ENCODE results near the gene DNAH1.

Gene DNAH1

DNA sequence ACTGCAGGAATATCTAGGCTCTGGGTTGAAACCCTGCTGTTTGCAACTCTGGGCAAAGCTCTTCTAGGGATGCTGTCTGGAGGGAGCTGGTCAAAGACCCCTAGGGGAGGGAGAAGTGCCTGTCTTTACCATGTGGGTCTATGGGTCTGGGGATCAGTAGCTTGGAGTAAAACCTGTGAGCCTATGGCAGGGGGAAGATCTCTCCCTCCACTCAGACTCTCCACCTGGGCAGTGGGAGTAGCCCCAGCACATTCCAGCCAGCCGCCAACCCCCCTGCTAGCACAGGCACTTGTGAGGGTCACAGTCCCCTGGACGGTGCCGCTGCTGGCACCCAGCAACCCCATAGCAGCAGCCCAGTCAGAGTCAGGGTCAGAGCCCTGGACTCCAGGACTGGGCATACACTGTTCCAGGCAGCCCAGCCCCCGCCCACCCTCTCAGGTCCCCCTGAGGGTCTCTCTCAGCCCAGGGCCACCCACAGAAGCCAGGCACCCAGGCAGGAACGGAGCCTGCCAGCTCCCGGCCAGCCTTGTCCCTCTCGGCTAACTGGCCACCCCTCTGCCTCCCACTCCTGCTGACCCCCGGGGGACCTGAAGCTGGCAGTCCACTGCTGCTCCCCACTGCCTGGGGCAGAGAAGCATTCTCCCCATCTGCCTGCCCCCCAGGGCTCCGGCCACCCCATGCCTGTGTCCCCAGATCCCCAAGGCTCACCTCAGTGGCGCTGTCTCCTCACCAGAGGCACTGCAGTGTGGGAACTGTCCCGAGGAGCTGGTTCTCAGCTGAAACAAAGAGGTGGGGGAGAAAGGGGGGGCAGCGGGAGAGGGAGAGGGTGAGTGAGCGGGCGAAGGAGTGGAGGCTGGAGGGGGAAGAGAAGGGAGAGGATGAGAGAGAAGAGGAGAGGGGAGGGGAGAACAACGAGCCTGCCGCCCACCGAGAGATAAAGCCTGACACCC, 17.7 kb upstream of the DNAH1 start:
- Mint-ChIP-seq H3K27me3 (no peaks in the 10 kb centered on the region), H3K9me3 (ENCODE audit: low read depth) (no peaks in the 10 kb centered on the region), H3K27ac (no peak overlapping the region), H3K4me3 (no peak overlapping the region), H3K4me1 (ENCODE audit: low read depth) (peaks cover 6% of the 10 kb centered on the region), H3K36me3 (peaks cover 2% of the 10 kb centered on the region)

DNA sequence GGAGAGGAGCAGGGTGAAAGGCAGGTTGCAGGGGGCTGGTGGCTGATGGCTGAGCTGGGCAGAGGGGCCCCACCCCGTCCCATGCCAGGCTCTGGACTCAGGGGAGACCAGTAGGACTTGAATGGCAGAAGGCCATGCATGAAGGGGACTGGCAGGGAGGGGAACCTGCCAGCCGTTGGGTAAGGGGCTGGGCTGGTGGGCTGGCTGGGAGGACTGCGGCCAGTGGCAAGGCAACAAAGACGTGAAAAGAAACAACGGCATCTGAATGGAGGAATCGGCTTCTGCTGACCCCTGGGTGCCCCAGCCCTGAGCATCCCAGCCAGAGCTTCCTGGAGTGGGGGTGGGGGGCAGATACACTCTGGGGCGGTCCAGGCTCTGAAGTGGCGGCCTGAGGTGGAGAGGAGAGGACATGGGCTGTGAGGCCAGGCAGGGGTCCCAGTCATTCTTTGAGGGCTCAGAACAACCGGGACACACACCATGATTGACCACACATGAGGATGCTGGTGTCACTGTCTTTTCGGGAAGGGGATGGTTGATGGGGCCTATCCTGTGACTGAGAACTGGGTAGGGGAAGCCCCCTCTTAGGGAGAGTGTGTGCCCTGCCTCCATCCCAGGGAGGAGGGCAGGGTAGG, 16.8 kb upstream of the DNAH1 start:
- Mint-ChIP-seq H3K27ac (no peak overlapping the region), H3K36me3 (peaks cover 2% of the 10 kb centered on the region), H3K4me1 (ENCODE audit: low read depth) (peaks cover 6% of the 10 kb centered on the region), H3K27me3 (no peaks in the 10 kb centered on the region), H3K4me3 (no peak overlapping the region), H3K9me3 (ENCODE audit: low read depth) (no peaks in the 10 kb centered on the region)

DNA sequence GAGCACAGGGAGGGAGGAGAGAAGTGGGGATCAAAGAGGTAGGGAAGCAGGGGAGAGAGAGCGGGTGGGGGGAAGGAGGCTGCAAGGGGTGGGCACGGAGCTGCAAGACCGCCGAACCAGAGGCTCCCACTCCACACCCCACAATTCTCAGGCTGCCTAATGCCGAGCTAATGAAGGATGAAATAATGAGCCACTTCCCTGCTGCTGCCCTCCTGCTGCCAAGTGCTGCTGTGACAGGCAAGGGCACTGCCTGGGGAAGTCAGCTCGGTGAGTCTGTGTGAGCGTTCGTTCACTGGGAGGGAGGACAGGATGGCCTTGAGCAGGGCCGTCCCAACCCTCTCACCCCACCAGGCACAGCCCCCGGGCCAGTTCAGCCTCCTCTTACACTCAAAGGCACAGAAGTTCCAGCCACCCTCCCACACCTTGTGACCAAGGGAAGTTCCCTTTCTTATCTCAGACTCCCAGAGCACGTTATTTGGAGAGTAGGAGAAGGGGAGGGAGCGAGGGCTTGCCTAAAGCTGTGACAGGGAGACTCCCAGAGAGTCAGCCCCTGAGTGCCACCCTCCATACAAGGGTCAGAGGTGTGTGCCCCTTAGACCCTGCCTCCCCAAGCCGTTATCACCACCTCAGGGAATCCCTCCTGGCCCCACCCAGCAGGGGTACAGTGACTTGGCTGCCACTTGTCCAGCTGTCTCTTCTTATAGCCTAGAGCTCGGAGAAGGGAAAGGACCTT, 16.1 kb upstream of the DNAH1 start:
- Mint-ChIP-seq H3K4me1 (ENCODE audit: low read depth) (peaks cover 6% of the 10 kb centered on the region), H3K36me3 (peaks cover 2% of the 10 kb centered on the region), H3K9me3 (ENCODE audit: low read depth) (no peaks in the 10 kb centered on the region), H3K4me3 (no peak overlapping the region), H3K27ac (no peak overlapping the region), H3K27me3 (no peaks in the 10 kb centered on the region)

DNA sequence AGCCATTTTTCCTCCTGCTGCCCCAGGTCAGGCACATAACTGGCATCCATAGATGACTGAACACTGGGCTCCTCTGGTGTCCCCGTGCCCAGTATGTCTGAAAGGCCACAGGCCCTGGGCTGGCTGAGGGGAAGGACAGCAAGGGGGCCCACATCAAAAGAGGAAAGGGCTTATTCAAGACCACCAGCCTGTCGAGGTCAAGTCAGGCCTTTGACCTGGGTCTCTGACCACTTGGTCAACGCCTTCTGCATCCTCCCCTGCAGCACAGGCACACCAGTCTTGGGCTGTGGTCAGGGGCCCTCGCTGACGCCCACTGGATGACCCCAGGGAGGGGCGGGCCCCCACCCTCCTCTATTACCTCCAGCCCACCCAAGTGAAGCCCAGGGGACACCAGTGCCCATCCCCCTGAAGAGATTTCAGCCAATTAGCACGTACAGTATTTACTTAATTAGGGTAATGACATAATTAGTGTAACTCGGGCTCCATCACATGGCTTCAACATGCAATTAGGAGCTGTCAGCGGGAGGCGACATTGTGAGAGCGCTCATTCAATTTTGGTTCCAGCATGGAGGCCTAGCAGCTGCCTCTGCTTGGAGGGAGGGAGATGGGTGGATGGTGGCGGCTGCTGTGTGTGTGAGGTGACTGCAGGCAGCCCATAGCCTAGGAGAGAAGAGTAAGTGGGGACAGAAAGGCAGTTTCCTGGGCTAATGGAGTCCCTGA, 13.5 kb upstream of the DNAH1 start:
- no peaks in the 10 kb centered on the region for H3K36me3 Mint-ChIP-seq
- no peaks in the 10 kb centered on the region for H3K9me3 Mint-ChIP-seq (ENCODE audit: low read depth)
- H3K27ac Mint-ChIP-seq, result no peak overlapping the region
- no peaks in the 10 kb centered on the region for H3K27me3 Mint-ChIP-seq
- peaks cover 22% of the 10 kb centered on the region for H3K4me1 Mint-ChIP-seq (ENCODE audit: low read depth)
- no peak overlapping the region for H3K4me3 Mint-ChIP-seq

DNA sequence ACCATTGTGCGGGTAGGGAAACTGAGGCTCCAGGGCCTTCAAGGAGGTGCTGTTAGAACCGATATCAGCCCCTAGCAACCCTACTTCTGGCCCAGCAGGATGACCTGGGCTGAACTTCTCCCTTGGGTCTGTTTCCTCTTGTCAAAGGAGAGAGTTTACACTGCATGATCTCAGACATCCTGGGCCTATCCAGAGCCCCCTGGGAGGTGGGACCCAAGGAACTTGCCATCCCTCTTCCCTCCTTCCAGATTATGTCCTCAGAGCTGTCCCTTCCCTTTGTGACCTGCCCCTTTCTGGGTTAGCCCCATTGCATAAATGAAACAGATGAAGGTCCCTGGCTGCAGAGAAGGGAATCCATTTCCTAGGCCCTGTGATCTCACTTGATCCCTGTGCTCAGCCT, 12.3 kb upstream of the DNAH1 start:
- H3K9me3 Mint-ChIP-seq (ENCODE audit: low read depth), result no peaks in the 10 kb centered on the region
- H3K4me3 Mint-ChIP-seq, result no peak overlapping the region
- H3K27me3 Mint-ChIP-seq, result no peaks in the 10 kb centered on the region
- no peak overlapping the region for H3K27ac Mint-ChIP-seq
- peaks cover 27% of the 10 kb centered on the region for H3K4me1 Mint-ChIP-seq (ENCODE audit: low read depth)
- H3K36me3 Mint-ChIP-seq, result no peaks in the 10 kb centered on the region

DNA sequence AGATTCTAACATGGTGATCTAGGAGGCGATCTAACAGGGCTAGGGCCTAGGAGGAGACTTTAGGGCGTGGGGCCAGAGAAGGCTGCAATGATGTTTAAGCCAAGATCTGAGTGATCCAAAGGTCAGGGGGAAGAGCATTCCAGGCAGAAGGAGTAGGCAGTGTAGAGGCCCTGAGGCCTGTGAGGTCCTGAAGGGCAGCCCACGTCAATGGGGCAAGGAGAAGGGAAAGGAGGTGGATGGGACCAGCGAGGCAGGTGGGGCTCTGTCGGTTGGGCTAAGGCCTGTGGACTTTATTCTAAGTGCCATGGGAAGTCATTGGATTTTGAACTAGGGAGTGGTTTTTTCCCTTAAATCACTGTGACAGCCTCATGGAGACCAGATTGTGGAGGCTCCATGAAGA, 10.2 kb upstream of the DNAH1 start:
- peaks cover 3% of the 10 kb centered on the region for H3K36me3 Mint-ChIP-seq
- no peak overlapping the region for H3K4me3 Mint-ChIP-seq
- H3K4me1 Mint-ChIP-seq (ENCODE audit: low read depth), result peaks cover 39% of the 10 kb centered on the region
- H3K27me3 Mint-ChIP-seq, result no peaks in the 10 kb centered on the region
- H3K27ac Mint-ChIP-seq, result no peak overlapping the region
- no peaks in the 10 kb centered on the region for H3K9me3 Mint-ChIP-seq (ENCODE audit: low read depth)

DNA sequence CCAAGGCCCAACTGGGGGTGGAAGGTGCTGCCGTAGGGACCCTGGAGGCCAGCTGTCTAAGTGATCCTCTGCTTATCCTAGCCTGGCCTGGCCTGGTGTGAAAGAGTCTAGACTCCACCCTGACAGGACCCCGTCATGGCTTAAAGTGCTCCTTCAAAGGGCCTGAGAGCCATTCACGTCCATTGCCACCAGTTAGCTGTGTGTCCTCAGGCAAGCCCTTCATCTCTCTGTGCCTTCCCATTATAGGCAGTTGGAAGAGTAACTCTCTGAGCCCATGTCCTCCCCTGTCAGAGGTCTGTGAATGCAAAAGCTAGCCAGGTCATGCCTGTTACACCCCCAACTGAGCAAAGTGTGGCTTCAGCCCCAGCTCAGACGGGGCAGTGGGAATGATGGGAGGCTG, 9.1 kb upstream of the DNAH1 start:
- no peaks in the 10 kb centered on the region for H3K9me3 Mint-ChIP-seq (ENCODE audit: low read depth)
- peaks cover 3% of the 10 kb centered on the region for H3K36me3 Mint-ChIP-seq
- no peak overlapping the region for H3K27ac Mint-ChIP-seq
- no peak overlapping the region for H3K4me3 Mint-ChIP-seq
- peaks cover 44% of the 10 kb centered on the region for H3K4me1 Mint-ChIP-seq (ENCODE audit: low read depth)
- no peaks in the 10 kb centered on the region for H3K27me3 Mint-ChIP-seq

DNA sequence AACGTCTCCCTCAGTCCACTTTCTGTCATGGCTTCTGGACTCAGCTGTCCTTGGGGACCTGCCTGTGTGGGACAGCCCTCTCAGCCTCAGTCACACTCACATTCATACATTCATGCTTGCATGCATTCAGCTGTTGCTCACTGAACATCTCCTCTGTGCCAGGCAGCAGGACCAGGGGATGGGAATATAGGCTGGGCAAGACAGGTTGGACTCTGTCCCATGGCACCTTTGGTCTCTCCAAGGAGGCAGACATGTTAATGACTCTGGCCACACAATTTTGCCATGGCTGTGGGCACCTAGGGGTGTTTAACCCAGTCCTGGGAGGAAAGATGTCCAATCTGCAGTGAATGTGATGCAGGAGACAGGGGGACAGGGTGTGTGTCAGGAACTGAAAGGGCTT, 7.8 kb upstream of the DNAH1 start:
- Mint-ChIP-seq H3K27me3 (no peaks in the 10 kb centered on the region), H3K9me3 (ENCODE audit: low read depth) (no peaks in the 10 kb centered on the region), H3K36me3 (peaks cover 3% of the 10 kb centered on the region), H3K4me1 (ENCODE audit: low read depth) (peaks cover 44% of the 10 kb centered on the region), H3K4me3 (no peak overlapping the region), H3K27ac (no peak overlapping the region)

DNA sequence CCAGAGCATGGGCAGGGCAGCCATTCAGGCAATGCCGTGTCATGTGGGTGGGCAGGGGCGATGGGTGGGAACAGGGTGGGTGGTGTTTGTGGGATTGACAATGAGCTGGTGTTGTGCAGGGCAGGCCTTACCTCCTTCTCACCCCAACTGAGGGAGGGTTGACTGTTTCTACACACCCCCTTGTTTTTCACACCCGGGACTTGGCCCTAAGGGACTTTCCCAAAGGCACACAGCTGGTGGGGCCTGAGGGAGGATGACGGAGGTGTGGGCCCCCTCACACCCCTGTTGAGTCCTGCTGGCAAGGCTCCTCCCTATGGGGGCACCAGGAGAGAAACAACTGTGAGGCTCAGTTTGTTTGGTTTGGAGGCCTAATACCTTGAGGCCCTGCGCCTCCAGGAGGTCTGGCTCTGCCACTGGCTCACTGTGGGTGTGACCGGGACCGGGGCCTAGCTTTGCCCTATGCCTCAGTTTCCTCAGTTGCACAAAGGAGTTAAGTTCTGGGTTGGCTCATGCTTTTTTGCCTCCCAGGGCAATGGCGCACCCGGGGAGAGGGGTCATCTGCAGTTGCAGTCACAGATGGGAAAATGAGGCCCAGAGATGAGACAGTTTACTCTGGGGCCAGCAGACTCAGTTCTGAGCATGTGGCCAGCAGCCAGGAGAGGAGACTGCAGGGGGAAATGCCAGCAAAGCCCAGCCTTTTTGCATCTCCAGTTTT, 5.1 kb upstream of the DNAH1 start:
- Mint-ChIP-seq H3K27me3 (no peaks in the 10 kb centered on the region), H3K36me3 (peaks cover 3% of the 10 kb centered on the region), H3K4me3 (peak overlapping the region; percentile 40), H3K9me3 (ENCODE audit: low read depth) (no peaks in the 10 kb centered on the region), H3K27ac (peak overlapping the region; percentile 50), H3K4me1 (ENCODE audit: low read depth) (peaks cover 40% of the 10 kb centered on the region)

DNA sequence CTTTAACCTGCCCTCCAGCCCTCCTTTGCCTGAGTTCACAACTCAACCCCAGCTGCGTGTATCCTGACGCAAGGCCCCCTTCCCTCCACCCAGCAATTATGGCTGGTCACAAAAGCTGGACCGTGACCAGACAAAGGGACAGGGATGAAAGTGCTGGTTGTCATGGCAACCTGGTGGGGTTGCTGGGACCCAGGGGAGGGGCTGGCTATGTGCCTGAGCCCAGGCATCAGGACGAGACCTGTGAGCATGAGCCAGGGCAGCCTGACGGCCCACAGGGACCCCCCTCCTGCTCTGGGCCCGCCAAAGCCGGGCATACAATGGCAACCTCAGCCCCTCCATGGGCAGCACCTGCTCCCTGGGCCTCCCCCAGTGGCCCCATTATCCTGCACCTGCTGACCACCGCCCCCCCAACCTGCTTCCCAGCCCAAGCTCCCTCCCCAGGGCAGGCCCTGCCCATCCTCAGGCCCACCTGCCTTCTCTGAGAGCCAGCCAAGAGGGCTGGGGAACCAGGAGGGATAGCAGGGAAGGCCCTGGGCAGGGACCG, 4.5 kb upstream of the DNAH1 start:
- Mint-ChIP-seq H3K4me3 (no peak overlapping the region), H3K27ac (no peak overlapping the region), H3K36me3 (peaks cover 3% of the 10 kb centered on the region), H3K9me3 (ENCODE audit: low read depth) (no peaks in the 10 kb centered on the region), H3K27me3 (no peaks in the 10 kb centered on the region), H3K4me1 (ENCODE audit: low read depth) (peaks cover 35% of the 10 kb centered on the region)

DNA sequence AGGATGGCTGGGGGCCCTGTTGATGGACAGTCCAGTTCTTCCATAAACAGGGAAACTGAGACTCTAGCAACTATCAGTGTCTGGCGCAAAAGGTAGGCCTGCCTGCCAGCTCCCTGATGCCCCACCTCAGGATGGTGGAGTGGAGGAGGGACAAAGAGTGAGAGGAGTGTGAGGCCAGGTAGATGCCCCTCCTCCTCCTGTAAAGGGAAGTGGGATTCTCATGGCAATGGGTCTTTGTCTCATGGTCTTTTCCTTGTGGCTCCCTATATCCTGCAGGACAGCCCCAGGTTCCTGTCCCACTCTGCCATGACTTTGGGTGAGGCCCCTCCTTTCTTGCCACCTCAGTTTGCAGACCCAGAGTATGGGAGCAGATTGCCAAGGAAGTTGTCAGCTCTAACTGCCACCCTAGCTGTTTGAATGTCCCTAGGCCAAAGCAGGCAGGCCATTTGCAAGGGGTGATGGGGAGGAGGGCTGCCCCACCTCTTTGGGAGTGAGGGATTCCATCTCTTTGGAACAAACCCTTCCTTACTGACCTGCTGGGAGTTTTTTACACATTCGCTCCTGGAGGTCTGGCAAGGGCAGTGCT, 2.8 kb upstream of the DNAH1 start:
- peaks cover 28% of the 10 kb centered on the region for H3K4me1 Mint-ChIP-seq (ENCODE audit: low read depth)
- no peaks in the 10 kb centered on the region for H3K27me3 Mint-ChIP-seq
- no peak overlapping the region for H3K4me3 Mint-ChIP-seq
- H3K27ac Mint-ChIP-seq, result peak overlapping the region; percentile 72
- peaks cover 3% of the 10 kb centered on the region for H3K36me3 Mint-ChIP-seq
- no peaks in the 10 kb centered on the region for H3K9me3 Mint-ChIP-seq (ENCODE audit: low read depth)

DNA sequence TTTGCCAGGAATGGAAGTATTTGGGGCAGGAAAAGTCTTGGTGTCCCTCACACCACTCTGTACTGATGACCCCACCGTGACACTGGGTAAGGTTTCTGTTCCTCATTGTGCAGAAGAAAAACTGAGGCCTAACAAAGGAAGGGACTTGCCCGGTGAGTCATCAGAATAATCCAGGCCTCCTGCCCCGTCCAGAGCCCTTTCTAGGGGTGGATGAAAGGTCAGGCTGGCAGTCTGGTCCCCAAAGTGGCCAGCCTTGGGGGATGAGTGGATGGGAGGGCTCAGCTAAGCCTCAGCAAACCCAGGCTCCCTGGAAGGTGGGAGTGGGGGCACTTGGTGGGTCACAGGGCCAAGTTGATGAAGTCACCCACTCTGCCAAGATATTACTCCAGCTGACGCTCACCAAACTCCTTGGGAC, 2.3 kb upstream of the DNAH1 start:
- Mint-ChIP-seq H3K4me1 (ENCODE audit: low read depth) (peaks cover 27% of the 10 kb centered on the region), H3K27me3 (no peaks in the 10 kb centered on the region), H3K36me3 (peaks cover 3% of the 10 kb centered on the region), H3K27ac (no peak overlapping the region), H3K4me3 (no peak overlapping the region), H3K9me3 (ENCODE audit: low read depth) (no peaks in the 10 kb centered on the region)

DNA sequence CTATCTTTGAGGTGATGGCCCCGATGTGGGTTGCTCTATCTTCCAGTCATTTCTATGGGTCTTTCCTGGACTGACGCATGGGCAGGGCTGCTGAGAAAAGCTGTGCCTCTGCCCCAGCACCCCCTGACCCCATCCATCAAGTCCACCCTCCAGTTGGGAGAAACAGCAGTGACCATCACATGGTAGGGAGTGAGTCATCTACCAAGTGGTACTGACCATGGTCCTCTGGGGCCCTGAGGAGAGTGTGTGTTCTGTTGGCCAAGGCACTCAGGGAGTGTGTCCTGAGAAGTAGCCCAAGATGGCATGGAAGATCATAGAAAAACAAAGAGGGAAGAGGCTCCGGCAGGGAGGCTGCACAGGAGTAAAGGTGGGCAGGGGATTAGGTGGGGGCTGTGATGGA, 1.6 kb upstream of the DNAH1 start:
- H3K4me1 Mint-ChIP-seq (ENCODE audit: low read depth), result peaks cover 27% of the 10 kb centered on the region
- H3K27ac Mint-ChIP-seq, result peak overlapping the region; percentile 50

DNA sequence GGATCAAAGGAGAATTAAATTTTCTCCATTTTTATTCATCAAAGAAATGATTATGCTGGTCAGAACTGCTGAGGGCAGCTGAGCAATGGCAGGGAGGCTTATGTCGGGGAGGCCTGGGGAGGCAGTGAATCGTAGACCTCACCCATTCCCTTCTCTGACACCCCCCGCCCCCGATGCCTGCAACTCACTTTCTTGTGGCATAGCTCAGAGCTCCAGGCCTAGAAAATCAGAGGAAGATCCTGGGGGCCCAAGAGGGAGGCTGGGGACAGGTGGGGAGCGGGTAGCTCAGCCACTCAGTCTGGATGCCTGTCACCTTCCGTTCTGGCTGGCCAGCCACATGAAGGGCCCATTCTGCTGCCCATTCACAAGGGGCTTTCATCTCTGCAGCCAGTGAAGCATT, 1.1 kb upstream of the DNAH1 start:
- Mint-ChIP-seq H3K4me3 (no peak overlapping the region), H3K27me3 (no peaks in the 10 kb centered on the region), H3K4me1 (ENCODE audit: low read depth) (peaks cover 23% of the 10 kb centered on the region), H3K27ac (no peak overlapping the region), H3K36me3 (peaks cover under 1% of the 10 kb centered on the region), H3K9me3 (ENCODE audit: low read depth) (no peaks in the 10 kb centered on the region)

More for the DNA sequence above, 1.6 kb upstream of the DNAH1 start:
- Mint-ChIP-seq H3K4me3 (no peak overlapping the region), H3K27me3 (no peaks in the 10 kb centered on the region), H3K36me3 (peaks cover 3% of the 10 kb centered on the region), H3K9me3 (ENCODE audit: low read depth) (no peaks in the 10 kb centered on the region)
